Midbrain (tissue), 1 donor: ENCODE data around the gene GSC2.

Experiments used
- DNase-seq: peaks from one replicate; lab custom pipeline; 2025; lab: John Stamatoyannopoulos, UW

Gene GSC2, protein sequence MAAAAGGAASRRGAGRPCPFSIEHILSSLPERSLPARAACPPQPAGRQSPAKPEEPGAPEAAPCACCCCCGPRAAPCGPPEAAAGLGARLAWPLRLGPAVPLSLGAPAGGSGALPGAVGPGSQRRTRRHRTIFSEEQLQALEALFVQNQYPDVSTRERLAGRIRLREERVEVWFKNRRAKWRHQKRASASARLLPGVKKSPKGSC

DNA sequence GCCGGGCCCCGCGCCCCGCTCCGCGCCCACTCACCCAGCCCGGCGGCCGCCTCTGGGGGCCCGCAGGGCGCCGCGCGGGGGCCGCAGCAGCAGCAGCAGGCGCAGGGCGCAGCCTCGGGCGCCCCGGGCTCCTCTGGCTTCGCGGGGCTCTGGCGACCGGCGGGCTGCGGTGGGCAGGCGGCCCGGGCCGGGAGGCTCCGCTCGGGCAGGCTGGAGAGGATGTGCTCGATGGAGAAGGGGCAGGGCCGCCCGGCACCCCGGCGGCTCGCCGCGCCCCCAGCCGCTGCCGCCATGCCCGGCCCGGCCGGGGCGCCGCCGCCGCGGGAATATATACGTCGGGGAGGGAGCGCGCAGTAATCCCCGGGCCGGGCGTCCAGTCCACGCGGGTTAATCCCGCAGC lies at the start of gene GSC2:
GSC2 (minus strand) TSS at position 302 of the 400 bp plus-strand sequence; CDS start at position 293, 9 bp downstream.
- DNase-seq = no peak

DNA sequence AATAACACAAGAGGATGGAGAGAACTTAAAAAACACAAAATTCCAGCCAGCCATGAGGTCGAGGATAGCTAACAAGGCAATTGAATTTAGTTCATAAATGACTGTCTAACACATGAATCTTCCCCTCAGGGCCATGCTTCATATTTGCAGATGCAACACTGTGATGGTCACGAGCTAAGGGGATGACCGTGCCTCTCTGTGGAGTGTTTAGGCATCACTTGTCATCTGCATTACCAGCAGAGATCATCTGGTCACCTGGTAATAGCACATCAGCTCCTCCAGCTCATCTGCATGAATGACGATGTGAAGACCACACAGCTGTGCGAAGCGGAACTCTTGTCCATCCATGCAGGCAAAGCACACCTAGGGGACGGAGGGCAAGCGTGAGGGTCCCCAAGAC lies 49.4 kb upstream of the GSC2 start:
- no peak for DNase-seq

DNA sequence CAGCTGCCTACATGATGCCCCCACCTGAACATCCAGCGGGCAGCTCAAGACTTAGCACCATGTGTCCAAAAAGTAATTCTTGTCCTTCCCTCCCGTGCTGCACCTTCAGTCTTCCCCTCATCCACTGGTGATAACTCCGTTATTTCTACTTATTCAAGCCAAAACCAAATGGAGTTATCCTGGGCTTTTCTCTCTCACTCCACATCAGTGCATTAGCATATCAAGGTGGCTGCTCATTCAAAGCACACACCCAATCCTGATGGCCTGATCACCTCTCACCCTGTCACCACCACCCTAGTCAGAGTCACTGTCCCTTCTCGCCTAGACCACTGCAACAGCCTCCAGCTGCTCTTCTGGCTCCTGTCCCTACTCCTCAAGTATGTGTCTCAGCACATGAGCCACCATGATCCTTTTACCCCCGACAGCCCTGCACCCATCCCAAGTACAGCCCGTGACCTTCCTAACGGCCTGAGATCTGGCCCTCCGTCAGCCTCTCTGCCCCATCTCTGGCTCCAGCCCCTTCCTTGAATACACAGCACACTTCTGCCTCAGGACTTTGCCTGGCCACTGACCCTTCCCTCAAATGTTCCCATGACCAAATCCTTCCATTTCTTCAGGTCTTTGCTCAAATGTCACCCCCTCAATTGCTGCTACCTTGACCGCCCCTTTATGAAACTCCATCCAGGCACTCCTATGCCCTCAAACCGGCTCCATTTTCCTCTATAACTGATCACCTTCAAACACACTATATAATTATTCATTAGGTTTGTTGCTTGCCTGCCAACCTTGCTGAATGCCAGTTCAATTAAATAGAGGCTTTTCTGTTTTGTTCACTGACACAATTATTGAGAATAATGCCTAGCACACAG lies 48.1 kb upstream of the GSC2 start:
- DNase-seq = no peak

DNA sequence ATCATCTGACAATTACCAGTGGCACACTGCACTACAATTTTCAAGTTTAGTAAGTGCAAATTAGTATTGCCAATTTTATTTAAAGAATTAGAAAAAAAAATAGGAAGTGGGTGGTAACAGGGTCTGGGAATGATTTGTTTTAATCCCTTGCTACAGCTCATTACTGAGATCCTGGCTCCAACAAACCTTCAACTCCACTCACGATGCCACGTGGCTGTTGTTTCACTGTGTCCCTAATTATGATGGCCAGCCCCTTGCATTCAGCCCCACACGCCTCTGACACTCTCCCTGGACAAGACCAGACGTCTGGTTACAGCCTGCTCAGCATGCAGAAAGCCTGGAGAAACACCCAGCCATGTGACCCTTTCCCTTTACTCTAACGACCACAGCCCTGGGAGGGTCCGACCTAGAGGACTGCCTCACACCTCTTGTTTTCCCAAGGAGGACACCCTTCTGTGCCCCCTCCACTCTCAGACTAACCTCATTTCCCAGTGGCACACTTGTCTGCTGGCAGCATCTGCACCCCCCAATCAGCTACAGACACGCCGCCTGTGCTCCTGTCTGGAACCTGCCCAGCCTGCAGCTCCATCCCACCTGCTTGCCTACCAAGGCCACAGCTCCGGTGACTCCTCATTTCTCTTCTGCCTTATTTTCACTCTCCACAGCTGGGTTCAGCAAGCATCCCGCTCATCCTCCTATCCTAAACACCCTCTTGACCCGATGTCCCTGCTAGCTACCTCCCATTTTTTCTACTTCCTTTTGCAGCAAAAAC lies 46.9 kb upstream of the GSC2 start:
- DNase-seq = no peak

DNA sequence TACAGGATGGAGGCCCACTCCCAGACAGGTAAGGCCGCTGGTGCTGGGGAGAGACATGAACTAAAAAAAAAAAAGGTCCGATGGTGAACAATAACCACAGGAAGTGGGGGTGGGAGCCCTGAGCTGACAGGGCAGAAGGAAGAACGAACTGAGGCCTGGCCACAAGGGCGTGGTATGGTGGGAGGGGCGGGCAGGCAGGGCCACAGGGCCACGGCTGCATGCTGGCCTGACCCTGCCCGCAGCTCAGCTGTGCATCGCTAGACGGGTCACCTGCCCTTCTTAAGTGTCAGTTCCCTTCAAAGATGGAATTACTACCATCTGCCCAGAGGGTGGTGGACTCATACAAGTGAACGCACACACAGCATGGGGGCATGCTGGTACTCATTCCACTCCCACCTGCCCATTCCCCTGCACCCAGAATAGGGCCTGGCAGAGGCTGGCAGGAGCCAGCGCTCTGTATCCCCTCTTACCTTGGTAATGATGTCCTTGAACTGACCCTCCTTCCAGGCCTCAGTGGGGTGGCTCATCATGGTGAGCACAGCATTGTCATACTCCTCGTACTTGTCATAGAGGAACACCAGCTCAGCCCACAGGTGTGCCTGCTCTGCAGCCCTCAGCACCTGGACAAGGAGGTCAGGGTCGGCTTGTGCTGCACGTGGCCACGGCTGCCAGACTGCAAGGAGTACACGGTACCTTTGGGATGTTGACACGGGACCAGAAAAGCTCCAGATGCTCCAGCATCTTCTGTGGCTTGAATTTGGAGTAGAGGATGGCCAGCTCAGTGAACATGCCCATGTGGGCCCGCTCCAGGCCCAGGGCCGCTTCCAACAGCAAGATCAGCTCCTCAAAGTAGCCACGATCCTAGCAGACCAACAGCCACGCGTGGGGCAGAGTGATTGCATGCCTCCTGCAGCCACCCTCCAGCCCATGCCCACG lies 46.0 kb upstream of the GSC2 start:
- no peak for DNase-seq

DNA sequence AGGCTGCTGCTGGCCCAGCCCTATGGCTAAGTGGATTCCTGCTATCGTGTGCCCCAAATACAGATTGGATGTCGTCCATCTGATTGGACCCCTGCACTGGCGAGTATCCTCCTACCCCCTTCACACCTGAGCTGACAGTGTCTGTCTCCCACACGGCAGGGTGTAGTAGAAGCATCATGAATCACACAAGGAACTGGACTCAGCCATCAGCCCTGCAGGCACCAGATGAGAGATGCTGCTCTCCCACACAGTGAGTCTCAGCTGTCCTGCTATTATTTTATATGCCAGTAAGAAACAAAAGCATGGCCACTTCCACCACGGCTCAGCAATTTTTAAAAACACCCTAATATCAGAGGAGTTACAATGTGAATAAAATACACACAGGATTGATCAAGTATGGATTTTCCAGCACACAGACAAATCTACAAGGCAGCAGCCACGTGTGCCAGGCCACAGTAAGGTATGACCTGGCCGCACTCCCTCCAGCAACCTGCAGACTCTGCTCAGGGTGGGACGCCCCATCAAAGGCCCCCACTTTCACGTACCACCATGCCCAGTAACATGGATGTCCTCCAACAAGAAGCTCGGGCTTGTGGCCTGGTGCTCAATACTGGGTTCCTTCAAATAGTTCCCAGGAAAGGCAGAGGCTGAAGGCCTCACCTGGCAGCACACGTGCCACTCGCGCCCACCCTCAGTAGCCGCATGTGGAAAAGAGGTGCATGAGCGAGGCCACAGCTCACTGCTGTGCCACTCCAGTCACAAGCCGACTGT lies 44.9 kb upstream of the GSC2 start:
- no peak for DNase-seq

DNA sequence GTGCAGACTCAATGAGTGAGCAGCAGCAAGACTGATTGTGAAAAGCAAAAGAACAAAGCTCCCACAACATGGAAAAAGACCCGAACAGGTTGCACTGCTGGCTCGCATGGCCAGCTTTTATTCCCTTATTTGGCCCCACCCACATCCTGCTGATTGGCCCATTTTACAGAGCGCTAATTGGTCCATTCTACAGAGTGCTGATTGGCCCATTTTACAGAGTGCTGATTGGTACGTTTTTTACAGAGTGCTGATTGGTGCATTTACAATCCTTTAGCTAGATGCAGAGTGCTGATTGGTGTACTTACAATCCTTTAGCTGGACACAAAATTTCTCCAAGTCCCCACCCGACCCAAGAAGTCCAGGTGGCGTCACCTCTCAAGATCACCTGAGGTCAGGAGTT lies 43.8 kb upstream of the GSC2 start:
- no peak for DNase-seq

DNA sequence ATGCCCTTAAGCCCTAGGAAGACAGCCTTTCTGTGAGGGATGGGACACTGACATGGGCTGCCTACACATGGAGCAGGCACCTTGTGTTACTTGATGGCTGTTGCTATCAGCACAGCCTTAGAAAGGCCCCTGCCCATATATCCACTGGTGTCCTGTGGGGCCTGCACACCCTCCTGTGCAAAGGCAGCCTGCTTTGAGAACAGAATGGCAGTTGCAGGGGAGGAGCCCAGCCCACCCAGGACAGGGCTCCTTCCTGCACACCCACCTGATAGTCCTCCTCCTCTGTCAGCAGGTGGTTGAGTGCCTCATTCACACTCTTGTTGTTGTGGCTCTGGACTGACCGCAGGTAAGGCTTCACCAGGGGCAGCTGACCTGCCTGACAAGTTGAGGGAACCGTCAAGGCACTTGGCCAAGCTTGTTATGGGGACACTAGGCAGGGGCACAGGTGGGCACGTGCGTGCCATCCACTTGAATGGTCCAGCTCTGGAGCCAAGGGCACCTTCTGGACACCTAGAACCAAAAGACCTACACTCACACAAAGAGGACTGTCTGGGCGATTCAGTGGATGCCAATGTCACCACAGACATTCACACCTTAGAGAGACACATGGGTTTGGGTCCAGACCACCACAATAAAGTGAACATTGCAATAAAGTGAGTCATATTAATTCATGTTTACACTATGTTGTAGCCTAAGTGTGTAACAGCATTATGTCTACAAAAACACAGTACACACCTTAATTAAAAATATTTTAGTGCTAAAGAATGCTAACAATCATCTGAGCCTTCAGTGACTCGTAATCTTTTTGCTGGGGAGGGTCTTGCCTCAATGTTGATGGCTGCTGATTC lies 37.8 kb upstream of the GSC2 start:
- DNase-seq = no peak

DNA sequence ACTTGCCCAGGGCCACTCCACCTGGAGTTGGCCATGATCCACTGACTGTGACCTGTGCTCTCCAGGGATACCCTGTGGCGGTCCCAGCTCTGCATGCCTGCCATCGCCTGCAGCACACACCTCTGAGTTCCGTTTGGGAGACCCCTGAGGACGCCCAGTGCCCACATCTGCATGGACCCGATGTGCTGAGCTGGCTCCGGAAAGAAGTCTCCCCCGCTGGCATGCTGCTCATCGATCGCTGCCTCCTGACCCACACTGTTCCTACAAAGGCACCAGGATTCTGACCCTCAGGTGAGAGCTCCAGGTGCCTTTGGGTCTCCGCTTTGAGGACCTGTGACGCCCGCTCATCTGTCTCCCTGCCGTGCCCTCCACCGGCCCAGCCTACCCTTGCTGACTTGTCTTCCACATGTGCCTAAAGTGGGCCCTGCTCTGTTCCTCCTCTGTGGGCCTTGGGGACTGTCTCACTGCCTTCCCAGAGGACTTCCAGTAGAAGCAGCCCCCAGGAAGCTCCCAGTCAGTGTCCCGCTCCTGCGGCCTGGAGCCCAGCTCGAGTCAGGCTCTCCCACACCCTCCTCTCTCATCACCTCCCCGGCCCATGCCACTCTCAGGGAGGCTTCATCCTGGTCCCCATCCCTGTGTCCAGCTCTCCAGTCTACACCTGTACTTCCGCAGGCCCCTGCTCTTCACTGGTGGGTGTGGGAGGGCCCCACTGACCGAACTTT lies 34.3 kb upstream of the GSC2 start:
- no peak for DNase-seq

DNA sequence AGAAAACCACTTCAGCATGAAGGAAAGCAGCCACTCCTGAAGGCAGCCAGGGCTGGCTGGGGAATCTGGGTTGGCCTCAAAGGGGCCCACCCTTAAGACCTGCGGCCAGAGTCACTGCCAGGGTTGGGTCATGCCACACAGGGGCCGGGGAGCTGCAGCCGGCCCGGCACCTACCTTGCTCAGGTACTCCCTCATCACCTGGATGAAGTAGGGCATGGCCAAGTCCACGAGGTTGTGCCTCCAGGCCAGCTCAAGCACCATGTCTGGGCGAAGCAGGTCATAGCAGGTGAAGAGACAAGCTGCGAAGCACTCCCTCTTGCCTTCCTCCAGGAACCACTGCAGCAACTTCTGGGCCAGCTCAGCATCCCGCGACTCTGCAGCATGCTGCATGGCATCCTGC lies 33.1 kb upstream of the GSC2 start:
- no peak for DNase-seq

DNA sequence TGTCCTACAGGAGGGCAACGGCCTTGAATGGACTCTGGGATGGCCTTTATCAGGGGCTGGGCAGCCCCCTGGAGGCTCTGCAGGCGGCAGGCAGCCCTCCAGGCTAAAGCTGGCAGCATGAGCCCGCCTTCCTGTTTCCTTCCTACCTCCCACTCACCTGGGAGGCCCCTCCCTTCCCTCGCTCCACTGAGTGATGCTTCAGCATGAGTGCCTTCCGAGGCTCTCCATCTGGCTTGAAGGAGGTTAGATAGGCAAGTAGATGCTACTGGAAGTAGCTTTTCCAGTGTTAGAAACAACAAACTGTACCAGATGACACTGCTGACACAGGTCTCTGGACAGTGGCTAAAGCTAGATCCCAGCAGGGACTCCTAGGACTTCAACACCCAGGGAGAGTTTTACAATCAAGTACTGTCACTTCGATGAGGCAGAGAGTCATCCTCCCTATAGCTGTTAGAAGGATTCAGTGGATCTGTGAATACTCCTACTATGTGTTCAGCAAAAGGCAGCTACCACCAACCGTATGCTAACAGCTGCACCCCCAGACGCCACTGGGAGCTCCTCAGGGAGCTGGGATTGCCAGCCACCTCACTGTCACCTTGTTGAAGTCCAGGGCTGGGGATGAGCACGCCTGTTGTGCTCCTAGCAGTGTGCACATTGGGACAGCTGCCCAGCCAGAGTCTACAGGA lies 32.5 kb upstream of the GSC2 start:
- DNase-seq = no peak

DNA sequence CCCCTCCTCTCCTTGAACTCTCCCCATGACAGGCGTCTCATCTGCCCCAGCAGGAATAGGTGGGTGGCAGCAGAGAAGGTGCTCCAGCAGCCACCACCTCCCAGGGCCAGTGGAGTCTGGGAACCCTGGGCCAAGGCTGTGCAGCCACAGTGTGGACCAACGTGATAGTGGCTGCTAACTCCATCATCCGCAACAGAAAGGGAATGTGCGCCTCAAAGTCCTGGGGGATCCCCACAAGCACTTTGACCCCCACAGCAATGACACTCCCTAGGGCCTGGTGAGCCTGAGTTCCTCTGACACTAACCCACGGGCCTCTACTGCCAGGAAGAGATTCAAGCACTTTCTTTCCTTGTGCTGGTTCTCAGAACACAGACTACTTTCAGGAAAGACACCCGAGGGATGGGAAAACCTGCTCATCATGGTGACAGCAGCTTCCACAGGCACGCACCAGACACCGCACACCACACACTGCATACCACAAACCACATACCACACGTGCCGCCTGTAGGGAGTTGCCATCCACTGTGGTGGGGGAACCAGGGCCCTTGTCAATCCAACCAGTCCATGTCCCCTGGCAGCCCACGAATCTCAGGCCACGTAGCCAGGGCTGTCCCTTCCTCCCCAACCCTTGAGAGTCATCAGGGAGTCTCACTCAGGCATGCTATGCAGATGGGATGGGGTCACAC lies 31.8 kb upstream of the GSC2 start:
- no peak for DNase-seq

DNA sequence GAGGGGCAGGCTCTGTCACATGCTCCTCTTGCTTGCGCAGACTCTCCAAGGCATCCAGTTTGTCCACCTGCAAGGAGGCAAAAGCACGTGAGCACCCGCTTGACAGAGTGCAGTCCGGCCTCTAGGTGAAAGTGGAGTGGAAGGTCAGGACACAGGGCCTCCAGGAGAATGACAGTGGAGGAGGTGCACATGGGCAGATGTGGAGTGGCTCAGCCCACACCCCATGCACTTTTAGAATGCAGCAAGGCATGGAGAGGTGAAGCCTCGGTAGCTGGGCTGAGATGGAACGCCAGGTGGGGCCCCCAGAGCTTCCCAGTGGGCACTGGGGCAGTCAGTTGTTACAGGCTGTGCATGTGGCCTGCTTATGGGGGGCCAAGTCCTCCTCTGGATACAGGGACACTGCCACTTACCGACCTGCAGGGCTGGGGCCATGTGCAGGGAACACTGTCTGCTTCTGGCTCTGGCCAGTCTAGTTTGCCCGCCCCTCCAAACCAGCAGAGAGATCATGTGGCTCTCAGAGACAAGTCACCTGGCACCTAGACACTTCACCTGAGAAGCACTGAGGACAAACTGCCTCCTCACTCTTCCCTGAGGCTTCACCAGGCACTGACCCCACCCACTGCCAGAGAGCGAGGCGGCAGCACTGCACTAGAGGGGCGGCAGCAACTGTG lies 30.8 kb upstream of the GSC2 start:
- DNase-seq = no peak

DNA sequence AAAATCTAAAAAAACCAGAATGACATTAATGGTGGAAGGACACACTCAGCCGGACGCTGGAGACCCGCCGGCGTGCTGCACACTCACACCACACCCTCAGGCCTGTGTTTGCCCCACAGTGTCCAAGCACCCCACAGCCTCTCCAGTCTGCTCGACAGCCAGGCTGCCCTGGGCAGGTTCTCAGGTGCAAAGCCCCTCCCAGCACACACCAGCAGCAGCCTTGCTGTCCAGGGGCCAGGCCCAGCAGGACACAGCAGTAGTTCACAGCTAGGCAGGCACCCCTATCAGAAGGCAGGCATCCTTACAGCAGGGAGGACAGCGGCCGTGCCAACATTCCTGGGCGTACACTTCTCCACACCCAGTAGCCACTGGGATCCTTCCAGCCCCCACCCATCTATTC lies 30.1 kb upstream of the GSC2 start:
- DNase-seq = no peak

DNA sequence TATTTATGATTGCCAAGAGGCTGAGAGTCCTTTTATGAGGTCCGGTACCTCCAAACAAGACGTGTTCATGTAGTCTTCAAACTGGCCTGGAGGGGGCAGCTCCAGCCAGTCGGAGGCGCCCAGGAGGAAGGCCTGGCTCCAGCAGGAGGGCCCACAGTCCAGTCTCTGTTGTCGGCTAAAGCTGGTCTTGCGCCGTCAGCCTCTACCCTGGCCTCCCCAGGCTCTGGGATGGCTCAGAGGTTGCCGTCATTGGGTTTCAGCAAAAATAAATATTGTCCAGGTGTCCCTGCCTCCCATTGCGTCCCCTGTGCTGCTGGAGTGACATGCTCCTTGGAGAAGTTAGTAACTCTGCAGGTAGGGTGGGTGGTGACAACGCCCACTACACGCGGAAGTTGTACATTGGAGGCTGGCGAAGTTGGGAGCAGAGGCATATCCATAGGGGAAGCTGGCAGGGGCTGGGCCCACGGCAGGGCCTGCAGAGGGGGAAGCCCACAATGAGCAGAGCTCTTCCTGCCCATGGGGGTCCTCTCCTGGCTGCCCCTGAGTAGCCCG lies 29.5 kb upstream of the GSC2 start:
- DNase-seq = peak; percentile 85

DNA sequence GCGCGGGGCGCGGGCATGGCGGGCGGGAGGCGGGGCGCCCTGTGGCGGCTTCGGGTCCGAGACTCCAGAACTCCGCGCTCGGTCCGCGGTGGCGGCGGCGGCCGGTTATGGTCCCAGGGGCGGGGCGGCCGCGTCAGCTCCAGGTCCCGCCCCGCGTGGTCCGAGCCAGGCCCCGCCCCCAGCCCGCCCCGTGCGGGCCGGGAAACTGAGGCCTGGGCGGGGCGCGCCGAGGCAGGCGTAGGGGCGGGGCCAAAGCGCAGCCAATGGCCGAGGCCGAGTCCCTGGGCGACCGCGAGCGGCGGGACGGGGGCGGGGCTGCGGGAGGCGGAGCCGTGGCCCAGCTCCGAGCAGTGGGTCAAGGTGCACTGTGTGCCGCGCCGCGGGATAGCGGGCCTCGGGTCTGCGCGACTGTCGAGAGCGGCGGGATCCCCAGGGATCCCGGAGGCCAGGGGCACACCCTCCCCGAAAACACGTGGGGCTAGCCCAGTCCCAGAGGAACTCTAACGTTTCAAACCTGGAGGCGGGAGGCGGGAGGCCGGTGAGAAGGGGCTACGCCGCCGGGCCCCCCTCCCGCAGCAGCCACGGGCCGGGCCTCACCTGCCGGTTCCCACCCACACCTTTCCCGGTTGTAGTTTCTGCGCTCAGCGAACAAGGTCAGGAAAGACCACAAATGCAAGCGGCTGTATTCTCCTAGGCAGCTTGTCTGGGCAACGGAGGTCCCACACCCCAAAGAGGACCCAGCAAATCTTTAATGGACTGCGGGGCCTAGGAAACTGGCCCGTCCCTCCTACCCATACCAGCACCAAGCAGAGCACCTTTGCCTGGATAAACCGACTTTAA lies 28.8 kb upstream of the GSC2 start, which contains the start of gene SLC25A1:
SLC25A1 (minus strand) TSS at position 80 of the 840 bp plus-strand sequence; CDS start at position 17, 63 bp downstream.
- DNase-seq = peak; percentile 92
